Measurements from ENCODE around the gene MLC1. TPM values are rescaled to one million over a fixed set of nuclear protein-coding genes. Genes with fewer than 3 reads are reported as not detected.
A peak's percentile ranks its signal among the peaks of the same experiment; 100 is the strongest.

Gene MLC1
- total RNA-seq, result 1 to 10 TPM; 1.5 to 2.1 TPM

DNA sequence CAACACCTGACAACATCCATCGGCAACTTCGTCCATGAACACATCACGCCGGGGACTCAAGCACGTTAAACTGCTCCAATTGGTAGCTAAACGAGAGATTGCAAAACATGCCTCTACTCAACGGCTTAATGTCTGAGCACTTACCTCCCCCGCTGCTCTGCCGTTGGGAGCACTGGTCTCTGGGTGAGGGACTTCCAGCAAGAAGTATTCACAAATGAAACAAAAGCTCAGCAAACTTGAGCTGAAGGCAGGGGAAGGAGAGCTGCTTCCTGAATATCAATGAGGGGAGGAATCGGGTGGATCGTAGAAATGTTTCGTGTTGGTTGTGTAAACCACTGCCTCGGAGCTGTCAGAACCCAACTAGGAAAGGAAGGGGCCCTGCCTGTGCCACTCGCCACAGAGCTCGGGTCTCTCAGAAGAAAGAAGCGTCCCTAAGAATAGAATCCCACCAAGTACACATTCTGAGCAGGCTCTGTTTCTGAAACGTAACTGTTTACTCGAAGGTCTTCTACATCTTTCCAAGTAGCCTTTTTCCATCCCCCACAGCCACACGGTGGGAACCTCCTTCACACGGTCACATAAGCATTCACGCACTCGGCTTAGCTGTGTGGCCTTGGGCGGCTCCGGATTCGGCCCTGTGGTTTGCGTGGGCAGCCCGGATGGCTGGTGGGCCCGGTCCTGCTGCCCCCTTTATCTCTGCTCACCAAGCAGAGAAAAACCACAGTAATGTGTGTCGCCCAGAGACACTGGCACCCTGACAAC is at the start of gene MLC1:
TSS of gene MLC1 (minus strand) at position 216 of the 762 bp plus-strand sequence. CDS start 524 bp downstream, outside the sequence.
- peak; percentile 45 for DNase-seq
- Mint-ChIP-seq H3K27ac (no peak within 1 kb of the TSS), H3K9me3 (peaks cover 14% of the 10 kb centered on the region)

GRCh38 chr22:50134481-50134880 is 49.3 kb upstream of the MLC1 start:
- DNase-seq, result no peak
- H3K27me3 Mint-ChIP-seq, result peaks cover 20% of the 10 kb centered on the region
- H3K4me1 Mint-ChIP-seq, result no peaks in the 10 kb centered on the region
- no peaks in the 10 kb centered on the region for H3K36me3 Mint-ChIP-seq
- no peak overlapping the region for H3K27ac Mint-ChIP-seq
- H3K9me3 Mint-ChIP-seq, result no peaks in the 10 kb centered on the region
- H3K4me3 Mint-ChIP-seq, result no peak overlapping the region

More for the DNA sequence above, at the start of gene MLC1:
- H3K27me3 Mint-ChIP-seq, result peaks cover 21% of the 10 kb centered on the region
- peaks cover 5% of the 10 kb centered on the region for H3K4me1 Mint-ChIP-seq
- no peak within 1 kb of the TSS for H3K4me3 Mint-ChIP-seq
- peaks cover 17% of the 10 kb centered on the region for H3K36me3 Mint-ChIP-seq

GRCh38 chr22:50131894-50132293 is 46.7 kb upstream of the MLC1 start:
- no peak for DNase-seq
- no peak overlapping the region for H3K4me3 Mint-ChIP-seq
- no peaks in the 10 kb centered on the region for H3K36me3 Mint-ChIP-seq
- peaks cover 12% of the 10 kb centered on the region for H3K27me3 Mint-ChIP-seq
- peaks cover 1% of the 10 kb centered on the region for H3K4me1 Mint-ChIP-seq
- H3K27ac Mint-ChIP-seq, result no peak overlapping the region
- no peaks in the 10 kb centered on the region for H3K9me3 Mint-ChIP-seq

DNA sequence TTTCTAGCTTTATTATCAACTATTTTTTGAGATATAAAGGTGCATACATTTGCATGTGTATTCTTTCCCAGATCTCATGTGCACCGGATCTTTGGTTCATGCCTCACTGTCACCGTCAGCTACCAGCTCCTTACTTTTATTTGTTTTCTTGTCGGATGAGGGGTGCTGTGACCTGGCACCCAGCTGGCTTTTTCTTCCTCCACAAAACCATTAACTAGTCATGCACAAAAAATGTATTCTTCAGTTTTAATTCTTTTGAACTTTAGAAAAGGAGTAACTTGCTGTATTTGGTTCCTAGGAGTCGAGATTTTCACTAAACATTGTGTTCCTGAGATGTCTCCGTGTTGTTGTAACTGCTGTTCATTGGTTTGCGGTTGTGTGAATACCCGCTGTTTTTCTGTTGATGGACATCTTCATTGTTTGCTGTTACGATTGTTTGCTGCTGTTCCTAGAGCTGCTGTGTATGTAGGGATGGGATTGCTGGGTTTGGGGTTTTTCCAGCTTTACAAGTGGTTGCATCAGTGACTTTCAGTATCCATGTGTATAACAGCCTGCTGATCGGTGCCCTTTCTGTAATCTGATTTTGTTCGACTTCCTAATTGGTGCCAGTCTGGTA is 44.0 kb upstream of the MLC1 start:
- no peak overlapping the region for H3K27ac Mint-ChIP-seq
- H3K4me3 Mint-ChIP-seq, result no peak overlapping the region
- no peak for DNase-seq
- peaks cover 1% of the 10 kb centered on the region for H3K4me1 Mint-ChIP-seq
- no peaks in the 10 kb centered on the region for H3K36me3 Mint-ChIP-seq
- peaks cover 2% of the 10 kb centered on the region for H3K9me3 Mint-ChIP-seq
- H3K27me3 Mint-ChIP-seq, result peaks cover 6% of the 10 kb centered on the region

GRCh38 chr22:50125029-50125428 is 39.8 kb upstream of the MLC1 start:
- H3K27me3 Mint-ChIP-seq, result no peaks in the 10 kb centered on the region
- no peak overlapping the region for H3K4me3 Mint-ChIP-seq
- H3K36me3 Mint-ChIP-seq, result no peaks in the 10 kb centered on the region
- H3K4me1 Mint-ChIP-seq, result peaks cover 1% of the 10 kb centered on the region
- DNase-seq, result no peak
- no peak overlapping the region for H3K27ac Mint-ChIP-seq
- H3K9me3 Mint-ChIP-seq, result peaks cover 11% of the 10 kb centered on the region

DNA sequence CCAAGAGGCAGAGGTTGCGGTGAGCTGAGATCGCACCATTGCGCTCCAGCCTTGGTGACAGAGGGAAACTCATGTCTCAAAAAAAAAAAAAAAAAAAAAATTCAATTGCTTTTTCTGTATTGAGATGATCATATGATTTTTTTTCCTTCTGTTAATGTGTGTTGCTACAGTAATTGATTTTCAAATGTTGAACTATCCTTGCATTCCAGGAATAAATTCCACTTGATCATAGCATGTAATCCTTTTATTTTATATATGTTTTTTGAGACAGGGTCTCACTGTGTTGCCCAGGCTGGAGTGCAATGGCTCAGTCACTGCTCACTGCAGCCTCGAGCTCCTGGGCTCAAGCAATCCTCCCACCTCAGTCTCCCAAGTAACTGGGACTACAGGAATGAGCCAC is 37.9 kb upstream of the MLC1 start:
- Mint-ChIP-seq H3K4me1 (peaks cover under 1% of the 10 kb centered on the region), H3K27me3 (no peaks in the 10 kb centered on the region), H3K36me3 (no peaks in the 10 kb centered on the region), H3K27ac (no peak overlapping the region), H3K9me3 (peaks cover 11% of the 10 kb centered on the region), H3K4me3 (no peak overlapping the region)
- DNase-seq, result no peak

DNA sequence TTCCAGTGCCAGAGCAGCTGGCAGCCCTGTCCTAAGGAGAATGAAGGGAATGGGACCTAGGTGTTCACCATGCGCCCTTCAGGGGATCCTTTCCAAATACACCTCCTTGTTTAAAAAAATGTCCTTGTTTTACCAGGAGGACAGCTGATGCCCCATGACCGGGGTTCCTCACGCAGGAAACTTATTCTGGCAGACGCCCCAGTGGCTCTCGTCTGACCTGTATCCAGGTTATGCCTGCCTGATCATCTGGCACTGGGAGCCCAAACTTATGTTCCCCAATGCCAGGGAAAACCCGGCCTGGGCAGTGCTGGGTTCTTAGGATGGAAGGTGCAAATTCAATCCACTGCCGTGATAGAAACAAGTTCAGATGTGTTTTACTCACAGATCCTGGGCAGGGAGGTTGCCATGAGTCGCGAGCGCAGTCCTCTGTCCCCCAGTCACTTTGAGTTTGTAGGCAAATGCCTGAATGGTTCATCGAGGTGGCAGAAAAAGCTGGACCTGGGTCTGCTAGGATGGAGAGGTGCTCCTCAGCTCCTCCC is 36.0 kb upstream of the MLC1 start:
- no peaks in the 10 kb centered on the region for H3K36me3 Mint-ChIP-seq
- H3K9me3 Mint-ChIP-seq, result peaks cover 11% of the 10 kb centered on the region
- no peaks in the 10 kb centered on the region for H3K4me1 Mint-ChIP-seq
- no peak overlapping the region for H3K27ac Mint-ChIP-seq
- no peak for DNase-seq
- no peaks in the 10 kb centered on the region for H3K27me3 Mint-ChIP-seq
- no peak overlapping the region for H3K4me3 Mint-ChIP-seq

GRCh38 chr22:50119768-50120251 is 34.6 kb upstream of the MLC1 start:
- no peak overlapping the region for H3K27ac Mint-ChIP-seq
- no peaks in the 10 kb centered on the region for H3K36me3 Mint-ChIP-seq
- DNase-seq, result no peak
- peaks cover 11% of the 10 kb centered on the region for H3K9me3 Mint-ChIP-seq
- H3K4me3 Mint-ChIP-seq, result no peak overlapping the region
- no peaks in the 10 kb centered on the region for H3K4me1 Mint-ChIP-seq
- no peaks in the 10 kb centered on the region for H3K27me3 Mint-ChIP-seq

DNA sequence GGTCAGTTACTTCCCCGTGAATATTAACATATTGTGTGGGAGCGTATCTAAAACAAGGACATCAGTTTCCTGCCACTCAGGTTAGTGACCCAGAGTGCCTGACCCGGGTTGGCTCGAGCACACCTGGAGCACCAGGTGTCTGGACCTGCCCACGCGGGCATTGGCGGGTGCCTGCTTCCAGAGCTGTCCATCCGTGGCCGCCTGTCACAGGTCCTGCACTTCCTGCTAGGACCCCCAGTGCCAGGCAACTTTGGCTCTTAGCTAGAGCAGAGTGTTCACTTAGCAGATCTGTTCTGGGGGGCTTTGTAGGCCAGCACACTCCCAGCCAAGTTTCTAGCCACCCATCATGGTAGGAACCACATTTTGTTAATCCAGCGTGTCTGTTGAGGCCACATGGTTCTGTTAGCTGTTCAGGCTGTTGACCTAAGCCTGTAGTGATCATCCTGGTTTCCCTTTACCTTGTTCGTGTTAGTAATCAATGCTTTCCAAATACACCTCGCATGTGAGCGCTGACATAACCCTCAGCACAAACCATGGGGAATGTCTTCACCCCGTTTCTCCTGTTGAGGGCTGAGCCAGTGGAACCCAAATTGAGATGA is 34.0 kb upstream of the MLC1 start:
- H3K4me3 Mint-ChIP-seq, result no peak overlapping the region
- no peak for DNase-seq
- H3K36me3 Mint-ChIP-seq, result no peaks in the 10 kb centered on the region
- H3K9me3 Mint-ChIP-seq, result peaks cover 9% of the 10 kb centered on the region
- H3K27ac Mint-ChIP-seq, result no peak overlapping the region
- no peaks in the 10 kb centered on the region for H3K4me1 Mint-ChIP-seq
- H3K27me3 Mint-ChIP-seq, result no peaks in the 10 kb centered on the region

DNA sequence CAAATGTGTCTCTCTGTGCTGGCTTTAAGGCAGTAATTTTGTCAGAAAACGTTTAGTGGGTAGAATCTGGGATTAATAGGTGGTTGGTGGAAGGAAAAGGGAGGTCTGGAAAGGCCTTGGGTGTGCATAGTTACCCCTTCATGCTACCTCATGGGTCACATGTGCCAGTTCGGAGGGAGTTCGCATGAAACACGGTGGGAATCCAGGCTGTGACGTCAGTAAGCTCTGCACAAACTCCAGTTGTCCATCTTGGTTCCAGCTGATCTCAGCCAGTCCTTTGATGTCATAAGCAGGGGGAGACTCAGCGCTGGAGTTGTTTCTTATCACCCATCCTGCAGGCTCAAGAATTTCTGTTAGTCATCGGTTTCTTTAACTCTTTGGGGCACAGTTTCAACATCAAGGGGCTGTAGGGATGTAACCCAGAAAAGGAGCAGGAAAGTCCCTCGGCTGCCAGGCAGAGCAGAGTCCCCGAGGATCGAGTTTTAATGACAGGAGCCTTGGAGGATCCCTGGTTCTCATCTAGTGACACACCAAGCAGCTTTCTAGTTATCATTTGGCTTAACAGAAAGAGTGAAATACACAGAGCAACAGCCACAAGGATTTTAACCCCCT is 33.4 kb upstream of the MLC1 start:
- no peaks in the 10 kb centered on the region for H3K36me3 Mint-ChIP-seq
- H3K27me3 Mint-ChIP-seq, result no peaks in the 10 kb centered on the region
- H3K9me3 Mint-ChIP-seq, result peaks cover 3% of the 10 kb centered on the region
- H3K4me1 Mint-ChIP-seq, result no peaks in the 10 kb centered on the region
- H3K27ac Mint-ChIP-seq, result no peak overlapping the region
- no peak for DNase-seq
- H3K4me3 Mint-ChIP-seq, result no peak overlapping the region

GRCh38 chr22:50118129-50118528 is 32.9 kb upstream of the MLC1 start:
- Mint-ChIP-seq H3K9me3 (no peaks in the 10 kb centered on the region), H3K27ac (no peak overlapping the region), H3K4me3 (no peak overlapping the region), H3K4me1 (peaks cover under 1% of the 10 kb centered on the region), H3K36me3 (no peaks in the 10 kb centered on the region), H3K27me3 (no peaks in the 10 kb centered on the region)
- DNase-seq, result no peak

DNA sequence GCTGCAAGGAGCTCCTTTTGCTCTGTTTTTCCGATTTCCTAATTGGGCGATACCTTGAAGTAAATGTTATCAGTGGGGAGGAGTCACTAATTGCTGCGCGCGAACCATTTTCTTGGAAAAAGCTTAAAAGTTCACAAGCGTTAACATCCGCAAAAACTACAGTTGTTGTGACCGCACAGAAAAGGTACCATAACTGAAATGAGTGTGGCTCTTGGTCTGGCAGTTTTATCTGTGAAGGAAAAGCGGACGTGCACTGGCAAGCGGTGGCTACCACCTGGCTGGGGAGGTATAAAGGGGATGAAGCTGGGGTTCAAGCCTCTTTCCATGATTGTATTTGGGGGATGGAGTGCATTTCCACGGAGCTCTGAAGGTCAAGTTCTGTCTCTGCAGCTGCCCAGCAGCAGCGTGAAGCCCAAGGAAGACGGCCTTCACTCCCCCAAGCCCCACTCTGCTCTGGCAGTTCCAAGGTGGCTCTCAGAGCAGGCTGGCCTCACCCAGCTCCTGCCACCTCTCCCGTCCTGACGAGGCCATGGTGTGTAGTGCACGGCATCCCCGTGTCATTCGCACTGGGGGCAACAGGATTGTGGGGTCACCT is 32.0 kb upstream of the MLC1 start:
- Mint-ChIP-seq H3K27ac (no peak overlapping the region), H3K36me3 (no peaks in the 10 kb centered on the region), H3K27me3 (no peaks in the 10 kb centered on the region), H3K4me1 (peaks cover 9% of the 10 kb centered on the region), H3K9me3 (no peaks in the 10 kb centered on the region), H3K4me3 (no peak overlapping the region)
- DNase-seq, result no peak

GRCh38 chr22:50115693-50116092 is 30.5 kb upstream of the MLC1 start:
- Mint-ChIP-seq H3K36me3 (no peaks in the 10 kb centered on the region), H3K4me1 (peaks cover 22% of the 10 kb centered on the region), H3K27me3 (no peaks in the 10 kb centered on the region), H3K27ac (no peak overlapping the region), H3K9me3 (no peaks in the 10 kb centered on the region), H3K4me3 (no peak overlapping the region)
- no peak for DNase-seq

DNA sequence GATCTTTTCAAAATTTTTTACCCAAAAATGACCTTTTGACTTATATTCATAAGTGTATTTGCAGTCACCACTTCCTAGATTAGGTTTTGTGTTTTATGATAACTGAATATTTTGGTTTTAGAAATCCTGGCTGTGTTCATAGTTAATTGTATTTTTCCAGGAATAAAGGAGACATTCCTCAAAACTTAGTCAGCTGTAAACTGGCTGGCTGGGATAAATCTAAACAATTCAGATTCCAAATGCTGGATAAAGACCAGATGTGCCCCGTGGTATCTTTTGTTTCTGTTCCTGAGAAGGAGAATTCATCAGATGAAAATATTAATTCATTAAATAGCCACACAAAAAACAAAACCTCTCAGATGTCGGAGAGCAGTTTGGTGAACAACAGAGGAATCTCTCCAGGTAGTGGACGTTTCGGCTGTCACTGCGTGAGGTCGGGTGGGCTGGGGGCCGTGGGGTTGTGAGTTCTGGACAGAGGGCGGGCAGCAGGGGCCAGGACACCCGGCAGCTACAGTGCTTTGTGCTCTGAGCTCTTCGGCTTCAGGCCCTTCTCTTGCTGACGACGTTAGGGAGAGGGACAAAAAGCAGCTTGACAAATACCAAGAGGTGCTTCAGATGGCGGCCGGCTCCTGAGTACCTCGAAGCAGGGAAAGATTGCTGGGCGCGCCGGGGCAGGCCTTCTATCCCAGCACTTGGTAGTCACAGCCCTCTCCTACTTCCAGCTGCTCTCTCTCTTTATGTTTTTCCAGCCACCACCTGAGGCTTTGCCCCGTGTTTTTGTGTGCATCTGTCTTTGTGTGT is 29.2 kb upstream of the MLC1 start:
- no peak overlapping the region for H3K27ac Mint-ChIP-seq
- peaks cover 22% of the 10 kb centered on the region for H3K4me1 Mint-ChIP-seq
- H3K9me3 Mint-ChIP-seq, result no peaks in the 10 kb centered on the region
- H3K27me3 Mint-ChIP-seq, result no peaks in the 10 kb centered on the region
- no peak for DNase-seq
- H3K4me3 Mint-ChIP-seq, result no peak overlapping the region
- H3K36me3 Mint-ChIP-seq, result no peaks in the 10 kb centered on the region

Measured in activated naive CD8-positive, alpha-beta T cell treated with anti-CD3 and anti-CD28 coated beads for 36 hours (primary cell).